H1 (cell line): ENCODE measurements around the gene HOXB6. TPM values are rescaled to one million over a fixed set of nuclear protein-coding genes. Genes with fewer than 3 reads are reported as not detected.
A peak's percentile ranks its signal among the peaks of the same experiment; 100 is the strongest.

ENCODE experiments used
- CTCF ChIA-PET: fragments of 300-600 bp; sonication (Branson Sonifier 250); formaldehyde crosslinking; loops from one replicate; lab custom pipeline; 2021; ENCODE audit not compliant: partially characterized antibody; lab: Charles Lee
- POLR2A ChIA-PET: fragments of 300-600 bp; sonication (Branson Sonifier 250); formaldehyde crosslinking; loops from one replicate; lab custom pipeline; 2021; ENCODE audit warnings: inconsistent platforms; ENCODE audit not compliant: partially characterized antibody; lab: Charles Lee
- DNase-seq, 2 experiments: peaks; one replicate each; pipeline versions ENCODE4 v3.0.0 to v3.0.0-alpha.2; 2010 to 2022; ENCODE audit warnings: low spot score in 2 of 2, low read depth in 1 of 2, mixed read lengths in 1 of 2
- FAIRE-seq: peaks from 2 replicates; lab custom pipeline; 2011; peaks lifted over from hg19 to GRCh38; lab: Jason Lieb, UNC
- H2AFZ ChIP-seq: 2 replicates; pipeline ENCODE4 v1.8.1; 2012; ENCODE audit warnings: low read length, inconsistent platforms
- H2AK5ac ChIP-seq: 2 replicates; pipeline ENCODE4 v1.6.1; 2013; ENCODE audit warnings: low read depth, low read length
- H2BK120ac ChIP-seq: replicated peaks from 2 replicates; pipeline ENCODE3; 2013; ENCODE audit warnings: low read depth, low read length, inconsistent platforms
- H2BK12ac ChIP-seq: 2 replicates; pipeline ENCODE4 v1.6.1; 2013; ENCODE audit warnings: low read depth, low read length
- H2BK15ac ChIP-seq: 2 replicates; pipeline ENCODE4 v1.6.1; 2013; ENCODE audit warnings: low read length
- H2BK20ac ChIP-seq: 2 replicates; pipeline ENCODE4 v1.6.1; 2013; ENCODE audit warnings: low read length
- H2BK5ac ChIP-seq: 2 replicates; pipeline ENCODE4 v1.6.1; 2013; ENCODE audit warnings: low read depth, low read length
- H3K14ac ChIP-seq: 2 replicates; pipeline ENCODE4 v1.6.1; 2013; ENCODE audit warnings: inconsistent platforms; ENCODE audit not compliant: insufficient read length
- H3K18ac ChIP-seq: 2 replicates; pipeline ENCODE4 v1.6.1; 2013; ENCODE audit warnings: low read length; ENCODE audit errors: extremely low read depth
- H3K23ac ChIP-seq: 2 replicates; pipeline ENCODE4 v1.6.1; 2013; ENCODE audit warnings: inconsistent platforms; ENCODE audit not compliant: insufficient read length
- H3K23me2 ChIP-seq: 2 replicates; pipeline ENCODE4 v1.6.1; 2013; ENCODE audit warnings: low read depth, low read length
- H3K27ac ChIP-seq: 2 replicates; pipeline ENCODE4 v1.6.1; 2011; ENCODE audit warnings: low read depth, low read length, inconsistent platforms
- H3K27me3 ChIP-seq, 4 experiments: replicated peaks in 1 of 4; 1 replicate in 1 of 4; 2 replicates in 3 of 4; pipeline versions ENCODE4 v1.6.1 to v1.8.1; 2011 to 2013; ENCODE audit warnings: low read length in 3 of 4, mild to moderate bottlenecking in 3 of 4, inconsistent platforms in 2 of 4, mixed read lengths in 2 of 4, moderate library complexity in 1 of 4; ENCODE audit not compliant: control insufficient read depth in 3 of 4, insufficient read depth in 3 of 4; ENCODE audit errors: extremely low read depth in 1 of 4
- H3K36me3 ChIP-seq, 4 experiments: 2 replicates each; pipeline versions ENCODE4 v1.6.1 to v1.8.1; 2011 to 2013; ENCODE audit warnings: mild to moderate bottlenecking in 4 of 4, low read length in 3 of 4, moderate library complexity in 2 of 4, control low read depth in 1 of 4, inconsistent platforms in 1 of 4; ENCODE audit not compliant: insufficient read depth in 4 of 4, control insufficient read depth in 2 of 4
- H3K4ac ChIP-seq: replicated peaks from 2 replicates; pipeline ENCODE3; 2013; ENCODE audit warnings: low read length, low read depth, mixed read lengths, inconsistent platforms; ENCODE audit not compliant: insufficient read length
- H3K4me1 ChIP-seq, 4 experiments: replicated peaks in 1 of 4; 1 replicate in 1 of 4; 2 replicates in 3 of 4; pipeline versions ENCODE4 v1.6.1 to v1.8.1; 2011 to 2013; ENCODE audit warnings: low read length in 3 of 4, inconsistent platforms in 2 of 4, mixed read lengths in 1 of 4; ENCODE audit not compliant: insufficient read depth in 4 of 4, control insufficient read depth in 3 of 4
- H3K4me2 ChIP-seq, 2 experiments: 2 replicates each; pipeline versions ENCODE4 v1.6.1 to v1.8.1; 2011 to 2013; ENCODE audit warnings: low read depth in 2 of 2, low read length in 2 of 2, control low read depth in 1 of 2, inconsistent platforms in 1 of 2, mild to moderate bottlenecking in 1 of 2; ENCODE audit not compliant: insufficient read depth in 1 of 2
- H3K4me3 ChIP-seq, 4 experiments: fragments of 200-600, 300-600 bp in 1 of 4; sonication (generic), shearing (Covaris generic), sonication (Bioruptor Twin) in 1 of 4; 2 replicates each; pipeline versions ENCODE4 v1.5.1 to v1.8.1; 2011 to 2016; ENCODE audit warnings: low read length in 4 of 4, low read depth in 3 of 4, control low read depth in 2 of 4, inconsistent platforms in 2 of 4, mild to moderate bottlenecking in 2 of 4, mixed read lengths in 1 of 4, moderate library complexity in 1 of 4; ENCODE audit not compliant: insufficient read depth in 2 of 4; ENCODE audit errors: extremely low read depth in 1 of 4
- H3K56ac ChIP-seq: replicated peaks from 2 replicates; pipeline ENCODE3; 2013; ENCODE audit warnings: low read depth, mild to moderate bottlenecking, mixed read lengths, low read length, inconsistent platforms; ENCODE audit not compliant: insufficient read length
- H3K79me1 ChIP-seq: 2 replicates; pipeline ENCODE4 v1.6.1; 2013; ENCODE audit warnings: low read depth, low read length, control low read depth
- H3K79me2 ChIP-seq, 2 experiments: 2 replicates each; pipeline versions ENCODE4 v1.6.1 to v1.8.1; 2012 to 2013; ENCODE audit warnings: low read length in 2 of 2, mild to moderate bottlenecking in 2 of 2, inconsistent platforms in 1 of 2; ENCODE audit not compliant: insufficient read depth in 2 of 2, control insufficient read depth in 1 of 2
- H3K9ac ChIP-seq, 4 experiments: replicated peaks in 1 of 4; 1 replicate in 1 of 4; 2 replicates in 3 of 4; pipeline versions ENCODE4 v1.6.1 to v1.8.1; 2011 to 2013; ENCODE audit warnings: low read depth in 3 of 4, low read length in 3 of 4, control low read depth in 2 of 4, mild to moderate bottlenecking in 2 of 4, moderate library complexity in 2 of 4, inconsistent platforms in 1 of 4; ENCODE audit errors: extremely low read depth in 1 of 4
- H3K9me3 ChIP-seq, 2 experiments: 2 replicates each; pipeline versions ENCODE4 v1.6.1 to v1.8.1; 2012 to 2013; ENCODE audit warnings: mild to moderate bottlenecking in 2 of 2, moderate library complexity in 2 of 2, control low read depth in 1 of 2, inconsistent platforms in 1 of 2, low read depth in 1 of 2, low read length in 1 of 2, mixed read lengths in 1 of 2; ENCODE audit not compliant: insufficient read depth in 2 of 2
- H4K20me1 ChIP-seq, 2 experiments: replicated peaks in 1 of 2; 2 replicates each; pipeline versions ENCODE3 to v1.8.1; 2011 to 2013; ENCODE audit warnings: inconsistent platforms in 2 of 2, low read length in 2 of 2, mild to moderate bottlenecking in 1 of 2; ENCODE audit not compliant: insufficient read depth in 2 of 2, control insufficient read depth in 1 of 2
- H4K5ac ChIP-seq: 2 replicates; pipeline ENCODE4 v1.6.1; 2013; ENCODE audit warnings: low read length, low read depth, mixed read lengths, inconsistent platforms; ENCODE audit not compliant: insufficient read length
- H4K8ac ChIP-seq: 2 replicates; pipeline ENCODE4 v1.8.0; 2013; ENCODE audit warnings: mild to moderate bottlenecking, moderate library complexity, low read length, inconsistent platforms; ENCODE audit not compliant: insufficient read depth; ENCODE audit errors: extremely low read depth
- H4K91ac ChIP-seq: replicated peaks from 2 replicates; pipeline ENCODE3; 2013; ENCODE audit warnings: low read length, mixed read lengths, inconsistent platforms; ENCODE audit not compliant: insufficient read length
- ATF2 ChIP-seq: IDR thresholded peaks from 2 replicates; pipeline ENCODE4 v1.6.1; 2012; ENCODE audit warnings: low read length, inconsistent platforms
- HDAC2 ChIP-seq, 2 experiments: fragments of 300-600 bp in 1 of 2; sonication (generic) in 1 of 2; IDR thresholded peaks; 2 replicates each; pipeline ENCODE4 v1.6.1; 2011 to 2012; ENCODE audit warnings: low read depth in 2 of 2, low read length in 2 of 2, mild to moderate bottlenecking in 2 of 2, moderate library complexity in 2 of 2, borderline replicate concordance in 1 of 2, inconsistent platforms in 1 of 2
- KDM1A ChIP-seq: fragments of 200-600, 300-600 bp; sonication (generic); IDR thresholded peaks from 2 replicates; pipeline ENCODE4 v1.7.1; 2016; ENCODE audit warnings: mild to moderate bottlenecking, low read length, borderline replicate concordance
- KDM5A ChIP-seq: fragments of 200-600 bp; IDR thresholded peaks from 2 replicates; pipeline ENCODE4 v1.7.1; 2012; ENCODE audit warnings: mild to moderate bottlenecking, low read length, inconsistent platforms, mixed read lengths
- MAX ChIP-seq: IDR thresholded peaks from 2 replicates; pipeline ENCODE4 v1.6.1; 2012; ENCODE audit warnings: inconsistent platforms
- RAD21 ChIP-seq, 2 experiments: IDR thresholded peaks in 1 of 2; conservative IDR thresholded peaks in 1 of 2; 2 replicates each; pipeline ENCODE4 v1.6.1; 2011; ENCODE audit warnings: low read depth in 2 of 2, low read length in 2 of 2, improper control_type of control experiment in 1 of 2, inconsistent platforms in 1 of 2, mild to moderate bottlenecking in 1 of 2, moderate library complexity in 1 of 2
- RNF2 ChIP-seq: fragments of 200-900, 300-1000 bp; sonication (generic); IDR thresholded peaks from 2 replicates; pipeline ENCODE4 v1.7.1; 2016; ENCODE audit warnings: borderline replicate concordance, low read depth, mild to moderate bottlenecking, antibody characterized with exemption, low read length; ENCODE audit not compliant: poor library complexity, severe bottlenecking; ENCODE audit errors: missing control alignments
- SAP30 ChIP-seq: fragments of 300-600 bp; sonication (generic); IDR thresholded peaks from 2 replicates; pipeline ENCODE4 v1.7.1; 2012; ENCODE audit warnings: low read length, moderate library complexity, mild to moderate bottlenecking, inconsistent platforms; ENCODE audit not compliant: insufficient read depth, insufficient replicate concordance
- SIRT6 ChIP-seq: IDR thresholded peaks from one replicate; pipeline ENCODE4 v1.7.1; 2012; ENCODE audit warnings: low read length, inconsistent platforms
- TAF7 ChIP-seq: optimal IDR thresholded peaks from 2 replicates; pipeline ENCODE3; 2011; ENCODE audit warnings: low read depth, mild to moderate bottlenecking, inconsistent platforms, low read length, moderate library complexity, borderline replicate concordance
- WGBS, 2 experiments: shearing (Covaris generic) in 1 of 2; methylation state at CpG; one replicate each; pipeline versions ENCODE4 v1.1.6 to v1.1.7; 2013 to 2015; ENCODE audit warnings: low lambda C conversion rate in 2 of 2, mixed read lengths in 2 of 2, inconsistent platforms in 1 of 2, low coverage in 1 of 2, missing lambda C conversion rate in 1 of 2; ENCODE audit not compliant: insufficient replicate concordance in 2 of 2, insufficient coverage in 1 of 2, insufficient read length in 1 of 2; ENCODE audit errors: extremely low coverage in 1 of 2, missing lambda C conversion rate in 1 of 2; 5-methylcytosine and 5-hydroxymethylcytosine counted together
- polyA plus RNA-seq, 7 experiments: library from polyadenylated mRNA; depleted of rRNA in 3 of 7; stranded (reverse) in 5 of 7; unstranded in 2 of 7; fragments of >200 nt in 5 of 7; fragments of 200-250 nt in 2 of 7; gene quantifications; 1 replicate in 5 of 7; 2 replicates in 1 of 7; 4 replicates in 1 of 7; pipeline versions ENCODE4 v1.2.1 to v1.2.3, GENCODE V29; 2011 to 2013; ENCODE audit warnings: missing spikeins in 2 of 7, mixed read lengths in 2 of 7
- total RNA-seq: library from RNA; stranded (reverse); fragmentation: NEBNext Ultra II Directional; extraction: Animal tissue kit (Norgen Biotek cat#: 25700); gene quantifications from 2 replicates; pipeline ENCODE4 v1.2.1, GENCODE V29; 2021

HOXB6 gene
- total and polyA plus RNA-seq, 2 of the 8 experiments (the other 6 are each of a cell fraction or from before 2014, with no cell fraction given): not detected

- Histone ChIP-seq H4K5ac (no peak overlapping the region), H3K23ac (no peak overlapping the region), H4K20me1 (peaks cover 0 to 18% of the 10 kb centered on the region in 2 experiments), H2BK20ac (no peak overlapping the region), H4K91ac (no peak overlapping the region), H3K18ac (no peak overlapping the region), H3K4me3 (0 out of 8 replicates have a peak overlapping the region, but pooled peaks of 1 of the 4 experiments have one; percentile 51), H3K14ac (no peak overlapping the region), H2BK120ac (no peak overlapping the region), H3K4me1 (peaks cover 0 to 14% (median 7%) of the 10 kb centered on the region in 4 experiments; a peak in 5 of 7 replicates), H3K56ac (no peak overlapping the region), H2AK5ac (no peak overlapping the region), H3K23me2 (peaks cover 3% of the 10 kb centered on the region; the same call in 1 of the 2 replicates), H3K79me2 (no peaks in the 10 kb centered on the region), H2BK15ac (0 out of 2 replicates have a peak overlapping the region, but pooled peaks have one; percentile 29), H2BK5ac (no peak overlapping the region), H4K8ac (no peak overlapping the region), H3K9me3 (no peaks in the 10 kb centered on the region), H3K79me1 (no peaks in the 10 kb centered on the region), H3K27me3 (peaks cover 63 to 75% (median 68%) of the 10 kb centered on the region in 4 experiments), H3K9ac (no peak overlapping the region), H3K4ac (no peak overlapping the region), H3K27ac (no peak overlapping the region), H2AFZ (no peak overlapping the region), H3K36me3 (peaks cover 0 to 3% (median 0%) of the 10 kb centered on the region in 4 experiments; a peak in 1 of 8 replicates), H2BK12ac (no peak overlapping the region), H3K4me2 (peak overlapping the region; percentile 56 to 73; a peak in 2 of 4 replicates)
- ChIA-PET POLR2A (interaction anchor here (0.6 to 1.1 kb wide), 2 partner anchors 16 to 25 kb away, joined by 3 to 4 read pairs; no protein-coding TSS in a partner anchor), CTCF (interaction anchor here (0.6 to 2.0 kb wide), 10 partner anchors 9 to 577 kb away, joined by 3 to 7 read pairs (median 4); no protein-coding TSS in a partner anchor)
- FAIRE-seq: no peak
- 87% methylated on average over 1 of the region's 1 CpG; no CpG with 5 or more reads in 1 of the 2 experiments for WGBS, 2 experiments
- DNase-seq: no peak
- TF ChIP-seq HDAC2 (IDR thresholded peaks at IDR 0.05; ENCODE audit: borderline replicate concordance in 1 of 2, low read depth in 2 of 2, low read length in 2 of 2) (no peak), TAF7 (no peak), SIRT6 (no peak), KDM5A (no peak), SAP30 (no peak), RAD21 (IDR thresholded peaks at IDR 0.05 in 1 of 2, conservative IDR thresholded peaks at IDR 0.05 in 1 of 2; ENCODE audit: low read depth in 2 of 2, low read length in 2 of 2) (no peak), MAX (no peak), KDM1A (peak; percentile 83), RNF2 (peak; percentile 20), ATF2 (no peak)
These were observed 43.1 kb upstream of the HOXB6 start for GRCh38 chr17:48647963-48648245.
